ENCODE results near the gene IQCB1. TPM values are rescaled to one million over a fixed set of nuclear protein-coding genes. Genes with fewer than 3 reads are reported as not detected.

The IQCB1 gene
- total and polyA plus RNA-seq, 9 of the 15 experiments (the other 6 are each of a cell fraction or from before 2014, with no cell fraction given), result 21.1 to 38.1 (median 27.5) TPM

DNA sequence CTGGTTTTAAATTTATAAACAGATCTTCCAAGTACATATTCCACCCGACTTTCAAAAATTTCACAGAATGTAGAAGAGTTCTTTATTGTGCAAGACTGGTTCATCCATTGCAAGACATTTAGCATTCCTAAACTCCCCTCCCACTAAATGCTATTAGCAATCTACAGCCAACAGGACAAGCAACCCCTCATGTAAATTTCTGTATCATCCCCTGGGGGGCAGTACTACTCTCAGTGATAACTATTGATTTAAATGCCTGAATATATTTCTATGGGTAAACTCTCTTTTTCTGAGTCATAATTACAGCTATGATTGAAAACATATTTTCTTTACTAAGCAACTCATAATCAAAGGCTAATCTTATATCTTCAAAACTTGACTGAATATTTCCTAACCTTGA lies 48.6 kb upstream of the IQCB1 start:
- in situ Hi-C loops (cut with MboI) (no loop called here), intact Hi-C loops (cut with micrococcal nuclease) (loop anchor here (10.0 kb wide), 1 partner anchor 111 kb away; no protein-coding TSS in a partner anchor)
- H3K79me2 ChIP-seq (ENCODE audit: control insufficient read depth, insufficient read depth, low read length), result no peaks in the 10 kb centered on the region
- no peaks in the 10 kb centered on the region for H3K27me3 ChIP-seq (ENCODE audit: control insufficient read depth in 2 of 2, insufficient read depth in 2 of 2, low read length in 2 of 2)
- peak; percentile 10 to 24 (median 18) for DNase-seq (ENCODE audit: extremely low read depth in 1 of 4, low spot score in 3 of 4)
- H2AFZ ChIP-seq (ENCODE audit: low read depth, low read length), result no peak overlapping the region
- no peaks in the 10 kb centered on the region for H4K20me1 ChIP-seq (replicated peaks; ENCODE audit: control insufficient read depth, insufficient read depth, low read length)
- H3K36me3 ChIP-seq (ENCODE audit: control insufficient read depth, insufficient read depth, low read length), result no peaks in the 10 kb centered on the region
- BruUV-seq (replicated peaks), result no TSS peak
- no peaks in the 10 kb centered on the region for H3K9me3 ChIP-seq (replicated peaks; ENCODE audit: control insufficient read depth, insufficient read depth, low read depth, low read length)
- peak; percentile 72 for ATAC-seq
- no peak for FAIRE-seq
- no peak overlapping the region for H3K4me2 ChIP-seq (ENCODE audit: insufficient read depth, low read length)
- no peak overlapping the region for H3K4me3 ChIP-seq
- TF ChIP-seq ZNF589 (CRISPR knock-in tag; IDR thresholded peaks at IDR 0.05; ENCODE audit: low read depth) (no peak), CHD2 (IDR thresholded peaks at IDR 0.05; ENCODE audit: low read depth, low read length) (no peak), MCM5 (IDR thresholded peaks at IDR 0.05; ENCODE audit: low read depth) (no peak), CTCF (IDR thresholded peaks at IDR 0.05 in 2 of 3, conservative IDR thresholded peaks at IDR 0.05 in 1 of 3; ENCODE audit: insufficient read depth in 2 of 3, low read depth in 1 of 3, low read length in 3 of 3) (peak; percentile 28 to 47 (median 36); a peak in 3 of 6 replicates), HDAC2 (IDR thresholded peaks at IDR 0.05) (no peak), RAD21 (CRISPR knock-in tag; conservative IDR thresholded peaks at IDR 0.05 in 1 of 2, IDR thresholded peaks at IDR 0.05 in 1 of 2) (peak in 1 of 2 experiments; percentile 49; a peak in 2 of 4 replicates)
- TF ChIP-seq, protein P1, sequence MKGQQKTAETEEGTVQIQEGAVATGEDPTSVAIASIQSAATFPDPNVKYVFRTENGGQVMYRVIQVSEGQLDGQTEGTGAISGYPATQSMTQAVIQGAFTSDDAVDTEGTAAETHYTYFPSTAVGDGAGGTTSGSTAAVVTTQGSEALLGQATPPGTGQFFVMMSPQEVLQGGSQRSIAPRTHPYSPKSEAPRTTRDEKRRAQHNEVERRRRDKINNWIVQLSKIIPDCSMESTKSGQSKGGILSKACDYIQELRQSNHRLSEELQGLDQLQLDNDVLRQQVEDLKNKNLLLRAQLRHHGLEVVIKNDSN (CRISPR knock-in tag; IDR thresholded peaks at IDR 0.05), result no peak
- POLR2A ChIA-PET, result no interaction called here
- H3K4me1 ChIP-seq (replicated peaks in 1 of 2; ENCODE audit: control insufficient read depth in 2 of 2, insufficient read depth in 2 of 2, low read length in 2 of 2), result no peaks in the 10 kb centered on the region
- no peaks in the 10 kb centered on the region for H3K9me1 ChIP-seq (ENCODE audit: control insufficient read depth, insufficient read depth, low read length)
- WGBS (ENCODE audit: insufficient coverage, low coverage, missing lambda C conversion rate), result 0% methylated on average over 1 of the region's 1 CpG
- CTCF ChIA-PET (ENCODE audit: low intra/inter-chr PET ratio), result no interaction called here
- no peak overlapping the region for H3K9ac ChIP-seq (ENCODE audit: insufficient read depth in 1 of 2, low read depth in 2 of 2, low read length in 2 of 2)
- no peak overlapping the region for H3K27ac ChIP-seq (ENCODE audit: extremely low read depth, low read depth, low read length)

Measured in K562 (cell line).